Nephron progenitor cell (in vitro differentiated cells): ENCODE data around the gene DHCR7.

Experiments used
- DNase-seq: peaks from one replicate; pipeline ENCODE4 v3.0.0; 2021
- H3K27ac Mint-ChIP-seq: 2 replicates; pipeline ENCODE4 v1.8.0; 2021; ENCODE audit warnings: mild to moderate bottlenecking, moderate library complexity, mixed read lengths
- H3K27me3 Mint-ChIP-seq: 2 replicates; pipeline ENCODE4 v1.8.0; 2021; ENCODE audit warnings: mild to moderate bottlenecking, low read depth, mixed read lengths; ENCODE audit not compliant: poor library complexity
- H3K36me3 Mint-ChIP-seq: 2 replicates; pipeline ENCODE4 v1.8.0; 2021; ENCODE audit warnings: low read depth, mixed read lengths
- H3K4me1 Mint-ChIP-seq: 2 replicates; pipeline ENCODE4 v1.8.0; 2021; ENCODE audit warnings: mixed read lengths
- H3K4me3 Mint-ChIP-seq: 2 replicates; pipeline ENCODE4 v1.8.0; 2021; ENCODE audit warnings: mild to moderate bottlenecking, moderate library complexity, mixed read lengths
- H3K9me3 Mint-ChIP-seq: 2 replicates; pipeline ENCODE4 v1.8.0; 2021; ENCODE audit warnings: mild to moderate bottlenecking, moderate library complexity, mixed read lengths
- CTCF ChIP-seq: fragments of 200-600 bp; sonication (generic); IDR thresholded peaks from 2 replicates; pipeline ENCODE4 v1.5.0; 2021; ENCODE audit warnings: antibody characterized with exemption

The DHCR7 gene

GRCh38 chr11:71432761-71433647 lies 15.2 kb downstream of the DHCR7 start:
- Mint-ChIP-seq H3K27ac (peak overlapping the region; percentile 50), H3K36me3 (peaks cover 13% of the 10 kb centered on the region), H3K27me3 (no peaks in the 10 kb centered on the region), H3K4me1 (peaks cover 7% of the 10 kb centered on the region), H3K9me3 (peaks cover 14% of the 10 kb centered on the region), H3K4me3 (no peak overlapping the region)
- no peak for DNase-seq
- no peak for TF ChIP-seq CTCF

- peaks cover 4% of the 10 kb centered on the region for H3K27me3 Mint-ChIP-seq
- TF ChIP-seq CTCF: no peak
- no peak overlapping the region for H3K4me3 Mint-ChIP-seq
- no peak for DNase-seq
- peaks cover 8% of the 10 kb centered on the region for H3K36me3 Mint-ChIP-seq
- peaks cover 16% of the 10 kb centered on the region for H3K9me3 Mint-ChIP-seq
- H3K4me1 Mint-ChIP-seq: peaks cover 7% of the 10 kb centered on the region
- no peak overlapping the region for H3K27ac Mint-ChIP-seq
These were observed 16.9 kb downstream of the DHCR7 start for GRCh38 chr11:71431271-71431670.

GRCh38 chr11:71430166-71430565 lies 18.0 kb downstream of the DHCR7 start:
- H3K9me3 Mint-ChIP-seq: peaks cover 16% of the 10 kb centered on the region
- peaks cover 5% of the 10 kb centered on the region for H3K36me3 Mint-ChIP-seq
- peaks cover 4% of the 10 kb centered on the region for H3K27me3 Mint-ChIP-seq
- TF ChIP-seq CTCF: no peak
- no peak for DNase-seq
- H3K27ac Mint-ChIP-seq: no peak overlapping the region
- H3K4me3 Mint-ChIP-seq: no peak overlapping the region
- H3K4me1 Mint-ChIP-seq: peaks cover 7% of the 10 kb centered on the region

GRCh38 chr11:71429701-71430100 lies 18.5 kb downstream of the DHCR7 start:
- H3K27me3 Mint-ChIP-seq: peaks cover 4% of the 10 kb centered on the region
- peaks cover 16% of the 10 kb centered on the region for H3K9me3 Mint-ChIP-seq
- H3K4me1 Mint-ChIP-seq: peaks cover 7% of the 10 kb centered on the region
- no peak overlapping the region for H3K27ac Mint-ChIP-seq
- TF ChIP-seq CTCF: no peak
- no peaks in the 10 kb centered on the region for H3K36me3 Mint-ChIP-seq
- no peak for DNase-seq
- no peak overlapping the region for H3K4me3 Mint-ChIP-seq

- Mint-ChIP-seq H3K9me3 (peaks cover 16% of the 10 kb centered on the region), H3K27ac (peak overlapping the region; percentile 27), H3K4me1 (peaks cover 7% of the 10 kb centered on the region), H3K36me3 (no peaks in the 10 kb centered on the region), H3K27me3 (peaks cover 7% of the 10 kb centered on the region), H3K4me3 (no peak overlapping the region)
- DNase-seq: no peak
- no peak for TF ChIP-seq CTCF
These were observed 19.2 kb downstream of the DHCR7 start for GRCh38 chr11:71428861-71429435.

- Mint-ChIP-seq H3K4me3 (no peak overlapping the region), H3K4me1 (peaks cover 7% of the 10 kb centered on the region), H3K27ac (no peak overlapping the region), H3K36me3 (no peaks in the 10 kb centered on the region), H3K9me3 (peaks cover 16% of the 10 kb centered on the region), H3K27me3 (peaks cover 10% of the 10 kb centered on the region)
- no peak for DNase-seq
- TF ChIP-seq CTCF: no peak
These were observed 21.8 kb downstream of the DHCR7 start for GRCh38 chr11:71426413-71426812.
